NCI-H2107 (cell line): ENCODE data around the gene REX1BD.
"Not testable (repeated sequence)": the region's sequence is repeated elsewhere in the genome, so short reads cannot be mapped to it uniquely, and the experiment has no call there.

Experiments used
- DNase-seq: peaks from one replicate; lab custom pipeline; 2025; lab: John Stamatoyannopoulos, UW

The REX1BD gene

DNA sequence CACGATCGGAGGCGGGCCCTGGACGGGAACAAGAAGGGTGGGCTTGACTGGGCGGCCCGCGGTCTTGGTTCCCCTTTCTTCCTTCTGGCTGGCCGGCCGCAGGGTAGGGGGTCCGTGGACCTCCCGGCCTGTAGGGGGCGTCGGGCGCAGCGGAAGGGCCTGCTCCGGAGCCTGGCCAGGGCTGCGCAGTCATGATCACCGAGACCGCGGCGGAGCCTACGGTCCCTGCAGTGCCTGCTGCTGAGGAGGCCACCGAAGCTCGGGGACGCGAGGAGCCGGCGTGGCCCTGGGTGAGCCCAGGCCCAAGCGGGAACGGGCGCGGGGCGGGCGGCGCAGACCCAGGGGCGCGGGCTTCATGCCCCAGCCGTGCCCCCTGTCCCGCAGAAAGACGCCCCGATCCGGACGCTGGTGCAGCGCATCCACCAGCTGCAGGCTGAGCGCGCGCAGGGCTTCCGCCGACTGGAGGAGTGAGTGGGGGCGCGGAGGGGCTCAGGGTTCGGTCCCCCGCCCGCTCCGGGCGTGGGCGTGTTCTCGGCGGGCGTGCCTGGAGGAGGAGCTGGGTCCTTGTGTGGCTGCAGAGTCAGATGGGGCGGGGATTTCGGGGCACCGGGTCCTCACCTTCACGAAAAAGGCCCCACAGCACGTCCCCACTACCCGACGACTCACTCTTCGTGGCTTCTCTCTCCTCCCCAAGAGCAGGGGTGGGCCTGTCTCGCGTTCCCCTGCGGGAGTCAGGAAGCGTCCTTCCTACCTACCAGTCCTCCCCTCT, at the start of gene REX1BD:
REX1BD (plus strand) TSS at position 188 of the 769 bp plus-strand sequence; CDS start at position 192, 4 bp downstream.
- DNase-seq: peak; percentile 40

DNA sequence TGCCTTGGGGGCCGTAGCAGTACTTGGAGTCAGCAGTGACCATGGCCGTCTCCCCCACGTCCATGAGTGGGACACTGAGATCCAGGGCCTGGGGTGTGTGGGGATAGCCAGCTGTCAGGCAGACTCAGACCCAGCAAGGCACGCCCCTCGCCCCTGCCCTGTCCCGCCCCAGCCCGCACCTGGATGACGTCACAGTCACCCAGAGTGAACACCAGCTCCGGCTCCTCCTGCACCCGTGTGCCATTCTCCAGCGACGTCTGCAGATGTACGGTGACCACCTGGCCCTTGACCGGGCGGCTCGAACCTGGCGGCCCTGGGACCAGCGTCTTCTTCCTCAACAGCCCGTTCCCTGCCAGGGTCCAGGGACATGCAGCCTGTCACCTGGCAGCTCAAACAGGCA, 49.2 kb upstream of the REX1BD start:
- no peak for DNase-seq

DNA sequence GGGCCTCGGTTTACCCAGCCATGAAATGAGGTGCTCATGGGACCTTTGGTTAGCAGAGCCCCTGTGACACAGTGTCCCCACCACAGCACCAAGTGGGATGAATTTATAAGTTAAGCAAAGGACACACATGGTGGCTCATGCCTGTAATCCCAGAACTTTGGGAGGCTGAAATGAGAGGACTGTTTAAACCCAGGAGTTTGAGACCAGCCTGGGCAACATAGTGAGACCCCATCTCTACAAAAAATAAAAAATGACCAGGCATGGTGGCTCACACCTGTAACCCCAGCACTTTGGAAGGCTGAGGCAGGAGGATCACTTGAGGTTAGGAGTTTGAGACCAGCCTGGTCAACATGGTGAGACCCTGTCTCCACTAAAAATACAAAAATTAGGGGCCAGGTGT, 48.4 kb upstream of the REX1BD start:
- DNase-seq: not testable (repeated sequence)

DNA sequence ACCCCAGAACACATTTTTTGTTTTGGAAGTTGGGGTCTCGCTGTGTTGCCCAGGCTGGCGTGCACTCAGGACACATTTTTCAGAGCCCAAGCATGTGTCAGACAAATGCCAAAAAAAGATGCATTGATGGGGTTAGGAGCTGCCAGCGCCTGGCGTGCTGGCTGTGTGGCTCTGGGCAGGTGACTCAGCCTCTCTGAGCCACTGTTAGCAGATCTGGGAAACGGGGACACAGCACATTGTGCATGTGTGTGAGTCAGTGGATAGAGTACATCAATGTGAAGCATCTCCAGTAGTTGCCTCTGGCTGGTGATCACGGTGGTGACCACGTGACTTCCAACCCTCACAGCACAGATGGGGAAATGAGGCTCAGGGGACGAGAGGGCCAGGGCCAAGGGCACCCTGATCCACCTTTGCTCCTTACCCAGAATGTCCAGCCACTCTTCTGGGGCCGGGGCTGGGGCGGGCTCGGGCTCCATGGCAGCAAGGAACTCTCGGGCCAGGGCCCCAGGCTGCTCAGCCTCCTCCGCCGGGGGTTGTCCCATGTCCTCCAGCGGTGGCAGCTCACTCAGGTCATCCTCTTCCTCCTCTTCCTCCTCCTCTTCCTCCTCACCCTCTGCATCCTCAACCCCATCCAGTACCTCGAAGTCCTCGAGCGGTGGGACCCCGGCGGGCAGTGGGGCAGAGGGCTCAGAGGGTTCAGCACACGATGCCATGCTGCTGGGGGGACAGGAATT, 47.2 kb upstream of the REX1BD start:
- no peak for DNase-seq

DNA sequence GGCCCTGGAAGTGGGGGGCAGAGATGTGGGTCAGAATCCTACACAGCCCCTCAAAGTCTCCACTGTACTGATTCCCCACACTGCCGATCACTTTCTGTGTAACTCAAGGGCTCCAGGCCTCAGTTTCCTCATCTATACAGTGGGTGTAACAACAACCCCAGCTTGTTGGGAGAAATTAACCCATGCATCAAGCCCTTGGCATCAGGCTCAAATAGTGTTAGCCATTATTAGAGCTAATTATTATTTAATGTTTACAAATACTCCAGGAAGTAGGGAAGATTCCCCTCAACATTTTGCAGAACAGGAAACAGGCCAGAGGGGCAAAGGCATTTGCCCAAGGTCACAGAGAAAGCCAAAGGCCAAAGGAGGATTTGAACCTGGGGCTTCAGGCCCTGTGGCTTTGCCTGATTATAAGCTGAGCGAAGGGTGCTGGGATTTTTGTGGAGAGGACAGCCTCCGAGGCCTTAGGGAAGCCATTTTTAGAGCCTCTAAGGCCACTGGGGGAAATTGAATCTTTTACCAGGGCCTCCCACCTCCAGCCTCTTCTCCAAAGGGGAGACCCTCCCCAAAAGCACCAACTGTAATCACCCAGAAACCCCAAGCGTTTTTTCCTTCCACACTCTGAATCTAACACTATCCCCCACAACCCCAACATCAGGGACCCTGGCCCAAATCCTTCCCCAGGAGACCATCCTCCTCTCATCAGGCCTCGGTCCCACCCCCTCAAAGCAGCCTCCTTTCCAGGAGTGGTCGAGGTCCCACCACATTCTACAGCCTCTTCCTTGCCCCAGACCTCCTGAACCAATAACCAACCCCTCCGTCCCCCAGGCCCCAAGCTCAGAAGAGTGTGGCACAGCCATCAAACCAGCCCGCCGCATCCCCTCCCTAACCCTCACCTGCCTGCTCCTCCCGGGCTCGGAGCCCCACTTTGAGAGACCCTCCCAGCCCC, 46.3 kb upstream of the REX1BD start:
- no peak for DNase-seq

DNA sequence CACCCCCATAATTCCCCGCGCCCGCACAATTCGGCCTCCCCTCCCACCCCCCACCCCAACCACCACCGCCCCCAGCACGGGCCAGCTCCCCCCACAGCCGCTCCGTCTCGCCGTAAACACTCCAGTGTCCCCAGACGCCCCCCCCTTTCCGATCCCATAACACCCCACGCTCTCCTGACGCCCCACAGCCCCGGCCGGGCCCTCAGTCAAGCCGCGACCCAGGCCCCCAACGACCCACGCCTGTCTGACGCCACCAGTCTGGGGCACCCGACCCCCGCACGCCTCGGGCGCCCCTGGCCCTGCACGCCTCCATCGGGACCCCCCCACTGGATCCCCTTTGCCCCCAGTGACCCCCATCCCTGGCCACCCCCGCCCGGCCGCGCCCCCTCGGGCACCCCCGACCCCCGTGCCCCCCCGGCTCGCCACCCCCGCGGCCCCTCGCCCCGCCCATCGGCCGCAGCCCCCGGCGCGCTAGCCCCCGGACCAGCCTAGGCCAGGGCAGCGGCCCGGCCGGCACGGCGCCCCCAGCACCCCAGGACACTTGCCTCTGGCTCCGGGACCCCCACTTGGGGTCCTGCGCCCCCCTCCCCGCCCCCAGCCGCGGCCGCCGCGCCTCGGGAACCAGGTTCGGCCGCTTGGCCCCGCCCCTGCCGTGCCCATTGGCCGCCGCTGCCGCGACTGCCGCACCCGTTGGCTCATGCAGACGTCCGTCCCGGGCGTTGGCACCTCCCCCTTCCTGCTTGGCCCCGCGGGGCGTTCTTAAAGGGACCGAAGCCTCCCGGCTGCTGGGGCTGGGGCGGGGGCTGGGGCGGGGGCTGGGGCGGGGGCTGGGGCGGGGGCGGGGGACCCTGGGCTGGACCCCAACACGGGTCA, 45.4 kb upstream of the REX1BD start, which contains the start of gene FKBP8:
FKBP8 (minus strand) TSS at position 633 of the 873 bp plus-strand sequence. CDS start 1,603 bp downstream, outside the sequence.
- DNase-seq: peak; percentile 74

DNA sequence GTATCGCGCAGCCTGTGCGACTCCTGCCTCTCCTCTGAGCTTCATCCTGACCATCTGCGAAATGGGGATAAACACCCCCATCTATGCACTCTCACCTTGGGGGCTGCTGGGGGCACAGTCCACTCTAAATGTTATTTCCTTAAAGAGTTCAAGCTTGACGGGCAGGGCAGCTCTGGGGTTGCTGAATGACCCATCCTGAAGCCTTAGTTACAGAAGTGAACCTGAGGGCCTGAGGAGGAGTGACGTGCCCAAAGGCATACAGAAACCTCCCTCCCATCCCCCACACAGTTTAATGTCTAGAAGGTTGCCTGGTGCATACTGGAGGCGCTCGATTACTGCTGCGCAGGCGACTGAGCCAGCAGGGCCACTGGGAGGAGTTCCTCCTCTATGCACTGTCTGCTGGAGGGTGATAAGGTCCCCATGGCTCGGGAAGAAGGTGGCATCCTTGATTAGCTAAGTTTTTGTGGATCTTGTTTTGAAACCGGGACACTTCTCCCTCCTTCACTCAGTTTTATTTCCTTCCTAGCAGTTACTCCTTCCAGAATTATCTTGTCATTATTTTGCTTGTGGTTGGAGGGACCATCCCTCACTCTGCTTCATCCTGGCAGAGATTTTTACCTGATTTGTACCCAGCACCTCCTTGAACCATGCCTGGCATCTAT, 44.7 kb upstream of the REX1BD start:
- DNase-seq: no peak

DNA sequence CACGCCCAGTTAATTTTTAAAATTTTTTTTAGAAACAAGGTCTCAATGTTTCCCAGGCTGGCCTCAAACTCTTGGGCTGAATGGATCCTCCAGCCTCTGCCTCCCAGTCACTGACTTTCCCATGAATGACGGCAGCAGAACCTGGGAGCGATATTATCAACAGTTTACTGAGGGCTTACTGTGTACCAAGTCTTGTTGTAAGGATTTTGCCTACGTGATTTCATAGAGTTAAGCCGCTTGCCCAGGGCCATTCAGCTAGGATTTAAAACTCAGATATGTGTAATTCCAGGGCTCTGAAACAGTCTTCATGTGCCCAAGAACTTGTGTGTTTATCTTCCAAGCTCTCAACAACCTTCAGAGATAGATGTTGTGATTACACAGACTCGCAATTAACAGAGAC, 37.0 kb upstream of the REX1BD start:
- no peak for DNase-seq

DNA sequence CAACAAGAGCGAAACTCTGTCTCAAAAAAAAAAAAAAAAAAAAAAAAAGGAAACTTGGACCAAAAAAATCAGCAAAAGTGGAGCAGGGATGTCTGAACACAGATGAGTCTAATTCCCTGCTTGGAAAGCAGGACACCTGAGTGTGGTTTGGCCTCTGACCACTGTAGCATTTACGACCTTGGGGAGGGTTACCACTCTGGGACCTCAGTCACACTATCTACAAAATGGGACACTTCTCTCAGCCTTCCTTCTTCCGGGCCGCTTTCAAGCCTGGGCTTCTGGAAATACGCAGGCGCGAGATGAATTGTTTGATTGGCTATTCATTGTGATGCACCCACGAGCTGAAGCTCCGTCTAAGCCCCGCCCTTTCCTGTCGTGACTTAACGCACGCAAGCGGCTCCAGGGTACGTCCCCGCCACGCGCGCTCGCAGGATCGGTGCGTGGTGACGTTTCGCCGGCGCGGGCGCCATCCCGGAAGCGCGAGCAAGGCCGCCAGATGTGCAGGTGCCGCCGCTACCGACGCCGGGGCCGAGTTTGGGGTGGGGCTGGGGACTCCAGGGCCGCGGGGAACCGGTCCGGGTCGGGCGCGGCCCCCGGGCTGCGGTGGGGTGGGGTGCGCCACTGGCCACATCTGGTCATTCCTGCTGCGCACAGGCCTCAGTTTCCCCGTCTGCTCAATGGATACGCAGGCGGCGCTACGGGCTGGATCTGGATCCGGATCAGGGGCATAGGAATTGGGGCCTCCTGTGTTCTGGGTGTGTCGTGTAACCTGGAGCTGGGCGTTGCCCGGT, 31.0 kb upstream of the REX1BD start, which contains the start of gene KXD1:
KXD1 (plus strand) TSS at position 460 of the 791 bp plus-strand sequence. CDS start 4,187 bp downstream, outside the sequence.
- peak; percentile 97 for DNase-seq

DNA sequence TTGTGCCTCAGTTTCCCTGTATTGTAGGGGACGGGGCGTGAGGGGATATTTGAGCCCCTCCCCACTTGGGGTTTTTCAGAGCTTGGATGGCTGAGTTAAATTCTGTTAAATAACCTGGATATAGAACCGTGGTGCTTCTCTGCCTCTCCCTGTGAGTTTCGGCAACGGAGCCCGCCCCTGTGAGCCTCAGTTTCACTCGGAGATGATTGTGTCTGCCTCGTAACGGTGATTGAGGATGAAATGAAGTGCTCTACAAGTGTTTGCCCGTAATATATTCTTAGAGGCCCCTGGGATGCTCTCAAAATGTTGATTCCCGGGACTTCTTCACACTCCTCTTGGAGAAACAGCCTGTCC, 30.4 kb upstream of the REX1BD start:
- DNase-seq: no peak

DNA sequence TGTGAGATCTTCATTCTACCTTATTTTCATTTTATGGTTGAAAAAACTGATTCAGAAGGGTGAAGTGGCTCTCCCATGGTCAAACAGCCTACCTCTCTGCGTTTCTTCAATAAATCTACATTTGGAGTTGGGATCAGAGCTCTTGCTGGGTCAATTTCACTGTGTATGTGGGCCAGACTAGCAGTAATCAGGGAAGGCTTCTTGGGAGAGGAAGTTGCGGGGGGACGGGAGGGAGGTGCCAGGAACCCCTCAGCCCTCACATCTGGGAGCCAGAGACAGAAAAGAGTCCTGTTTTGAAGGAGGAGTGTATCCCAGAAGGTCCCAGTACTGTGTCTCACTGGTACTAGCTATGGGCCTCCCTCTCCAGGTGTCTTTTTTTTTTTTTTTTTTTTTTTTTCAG, 30.0 kb upstream of the REX1BD start:
- no peak for DNase-seq

DNA sequence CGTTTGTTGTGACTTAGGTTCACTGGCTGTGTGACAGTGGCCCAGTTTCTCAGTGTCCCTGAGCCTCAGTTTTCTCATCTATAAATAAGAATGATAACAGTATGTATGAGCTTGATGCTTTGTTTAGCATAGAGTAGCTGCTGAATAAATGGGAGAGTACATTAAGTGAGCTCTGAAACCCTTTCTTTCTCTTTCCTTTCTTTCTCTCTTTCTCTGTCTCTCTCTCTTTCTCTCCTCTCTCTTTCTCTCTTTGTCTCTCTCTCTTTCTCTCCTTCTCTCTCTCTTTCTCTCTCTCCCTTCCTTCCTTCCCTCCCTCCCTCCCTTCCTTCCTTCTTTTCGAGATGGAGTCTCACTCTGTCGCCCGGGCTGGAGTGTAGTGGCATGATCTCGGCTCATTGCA, 28.9 kb upstream of the REX1BD start:
- no peak for DNase-seq

DNA sequence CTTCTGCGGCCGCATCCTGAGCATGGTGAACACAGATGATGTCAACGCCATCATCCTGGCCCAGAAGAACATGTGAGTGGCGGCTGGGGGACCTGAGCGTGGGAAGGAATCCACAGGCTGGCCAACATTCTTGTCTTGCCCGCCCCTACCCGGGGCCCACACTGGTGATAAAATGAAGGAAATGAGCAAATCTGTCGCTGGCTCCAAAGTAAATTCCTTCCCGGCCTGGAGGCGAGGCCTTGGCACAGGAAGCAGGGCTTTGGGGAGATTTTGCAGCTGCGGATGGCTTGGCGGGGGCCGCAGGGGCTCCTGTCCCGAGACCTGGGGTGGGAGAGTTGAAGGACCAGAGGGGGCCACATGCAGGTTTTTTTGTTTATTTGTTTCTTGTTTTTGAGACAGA, 26.5 kb upstream of the REX1BD start:
- DNase-seq: no peak

DNA sequence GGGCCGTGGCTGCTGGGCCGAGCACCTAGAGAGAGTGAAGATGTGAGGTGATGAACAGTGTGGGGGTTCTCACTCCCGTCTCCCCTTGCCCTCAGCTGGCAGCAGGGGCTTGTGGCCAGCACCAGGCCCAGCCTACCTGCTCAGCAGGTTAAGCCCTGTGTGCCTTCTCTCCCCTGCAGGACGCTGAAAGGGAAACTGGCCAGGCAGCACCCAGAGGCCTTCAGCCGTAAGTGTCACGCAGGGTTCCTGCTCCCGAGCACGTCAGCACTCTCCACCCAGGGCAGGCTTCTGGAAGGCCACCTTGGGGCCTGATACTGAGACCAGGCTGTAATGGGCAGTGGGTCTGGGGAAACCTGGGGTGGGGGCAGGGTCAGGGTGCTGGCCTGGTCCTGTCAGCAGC, 21.6 kb upstream of the REX1BD start:
- no peak for DNase-seq

DNA sequence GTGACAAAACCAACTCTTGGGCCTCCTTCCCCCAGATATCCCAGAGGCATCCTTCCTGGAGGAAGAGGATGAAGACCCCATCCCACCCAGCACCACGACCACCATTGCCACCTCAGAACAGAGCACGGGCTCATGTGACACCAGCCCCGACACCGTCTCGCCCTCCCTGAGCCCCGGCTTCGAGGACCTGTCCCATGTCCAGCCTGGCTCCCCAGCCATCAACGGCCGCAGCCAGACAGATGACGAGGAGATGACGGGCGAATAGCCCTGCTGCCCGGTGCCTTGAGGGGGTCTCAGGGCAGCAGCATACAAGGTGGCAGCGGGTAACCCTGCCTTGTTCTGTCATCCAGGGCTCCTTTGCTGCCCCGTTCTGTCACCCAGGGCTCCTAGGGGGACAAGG, 20.2 kb upstream of the REX1BD start:
- DNase-seq: no peak

DNA sequence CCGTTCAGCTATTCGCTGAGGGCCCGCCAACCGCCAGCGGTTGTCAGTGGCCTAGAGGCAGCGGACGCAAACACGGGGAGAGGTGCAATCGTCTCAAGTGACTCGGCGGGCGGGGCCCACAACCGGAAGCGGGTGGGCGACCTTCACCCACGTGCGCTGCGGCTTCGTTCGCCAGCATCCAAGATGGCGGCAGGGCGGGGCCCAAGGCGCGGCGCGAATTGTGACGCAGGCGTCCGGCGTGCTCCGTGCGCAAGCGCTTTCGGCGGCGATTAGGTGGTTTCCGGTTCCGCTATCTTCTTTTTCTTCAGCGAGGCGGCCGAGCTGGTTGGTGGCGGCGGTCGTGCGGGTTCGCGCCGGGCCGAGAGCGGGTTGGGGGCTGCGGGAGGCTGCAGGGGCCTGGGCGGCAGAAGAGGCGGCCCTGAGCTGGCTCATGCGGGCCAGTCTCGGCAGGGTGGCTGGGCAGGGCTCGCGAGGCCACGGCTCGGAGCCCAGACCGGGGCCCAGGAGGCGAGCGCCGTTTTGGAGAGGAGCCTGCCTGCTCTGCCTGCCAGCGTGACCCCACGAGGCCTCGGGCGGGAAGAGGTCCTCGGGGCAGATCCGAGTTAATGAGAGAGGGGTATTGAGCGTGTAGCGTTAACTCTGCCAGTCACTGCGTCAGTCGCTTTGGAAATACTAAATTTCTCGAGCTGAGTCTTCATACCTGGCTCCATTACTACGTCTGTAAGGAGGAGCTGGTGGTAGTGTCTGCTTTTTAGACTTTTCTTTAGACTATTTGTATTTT, 16.8 kb upstream of the REX1BD start, which contains the start of gene UBA52:
UBA52 (plus strand) TSS at position 294 of the 781 bp plus-strand sequence. CDS start 1,444 bp downstream, outside the sequence.
- DNase-seq: peak; percentile 97

DNA sequence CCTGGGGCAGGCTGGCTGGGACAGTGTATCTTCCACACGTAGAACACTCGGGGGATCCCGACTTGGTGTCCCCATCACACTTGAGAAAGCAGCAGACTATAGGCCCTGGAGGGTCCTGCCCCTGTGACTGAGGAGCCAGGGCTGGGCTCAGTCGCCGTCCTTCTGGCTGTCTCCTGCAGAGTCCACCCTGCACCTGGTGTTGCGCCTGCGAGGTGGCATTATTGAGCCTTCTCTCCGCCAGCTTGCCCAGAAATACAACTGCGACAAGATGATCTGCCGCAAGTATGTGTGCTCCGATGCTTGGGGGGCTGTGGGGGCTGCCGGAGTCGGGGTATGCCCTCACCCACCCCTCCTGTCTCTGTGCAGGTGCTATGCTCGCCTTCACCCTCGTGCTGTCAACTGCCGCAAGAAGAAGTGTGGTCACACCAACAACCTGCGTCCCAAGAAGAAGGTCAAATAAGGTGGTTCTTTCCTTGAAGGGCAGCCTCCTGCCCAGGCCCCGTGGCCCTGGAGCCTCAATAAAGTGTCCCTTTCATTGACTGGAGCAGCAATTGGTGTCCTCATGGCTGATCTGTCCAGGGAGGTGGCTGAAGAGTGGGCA, 13.8 kb upstream of the REX1BD start:
- DNase-seq: no peak

DNA sequence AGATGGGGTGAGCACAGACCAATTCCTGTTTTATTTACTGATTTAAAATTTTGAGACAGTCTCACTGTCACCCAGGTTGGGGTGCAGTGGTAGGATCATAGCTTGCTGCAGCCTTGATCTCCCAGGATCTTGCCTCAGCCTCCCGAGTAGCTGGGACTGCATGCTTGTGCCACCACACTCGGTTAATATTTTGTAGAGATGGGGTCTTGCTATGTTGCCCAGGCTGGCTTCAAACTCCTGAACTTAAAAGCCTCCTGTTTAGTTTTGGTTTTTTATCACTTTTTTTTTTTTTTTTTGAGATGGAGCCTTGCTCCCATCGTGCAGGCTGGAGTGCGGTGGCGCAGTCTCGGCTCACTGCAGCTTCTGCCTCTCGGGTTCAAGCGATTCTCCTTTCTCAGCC, 12.2 kb upstream of the REX1BD start:
- no peak for DNase-seq
